ENCODE data around the gene MPEG1. TPM values are rescaled to one million over a fixed set of nuclear protein-coding genes. Genes with fewer than 3 reads are reported as not detected.

The MPEG1 gene
- total and polyA plus RNA-seq, 12 donors: 2.9 to 45.9 (median 5.9) TPM

DNA sequence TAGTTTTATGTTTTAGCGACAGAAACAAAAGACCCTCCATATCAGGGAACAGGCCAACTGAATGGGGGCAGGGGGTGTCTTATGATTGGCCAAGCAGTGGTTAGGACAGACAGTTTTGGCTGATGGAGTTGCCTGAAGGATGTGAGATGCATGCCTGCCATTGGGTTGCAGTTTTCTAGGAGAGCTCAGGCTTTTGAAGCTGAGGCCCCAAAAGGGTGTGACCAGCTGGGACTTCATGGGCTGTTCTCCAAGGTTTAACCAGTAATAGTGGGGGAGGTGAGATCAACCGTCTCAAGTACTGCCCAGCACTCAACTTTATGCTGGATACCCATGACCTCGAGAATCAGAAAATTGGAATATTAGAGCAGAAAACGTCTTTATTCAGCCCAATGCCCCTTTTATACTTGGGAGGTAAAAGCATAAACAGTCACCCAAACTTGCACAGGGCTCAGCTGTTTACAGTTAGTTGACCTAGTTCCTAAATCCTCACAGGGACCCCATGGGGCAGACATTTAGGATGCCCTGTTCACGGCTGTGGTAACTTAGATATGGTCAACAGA lies 27.3 kb downstream of the MPEG1 start:
- TF ChIP-seq, protein P1, sequence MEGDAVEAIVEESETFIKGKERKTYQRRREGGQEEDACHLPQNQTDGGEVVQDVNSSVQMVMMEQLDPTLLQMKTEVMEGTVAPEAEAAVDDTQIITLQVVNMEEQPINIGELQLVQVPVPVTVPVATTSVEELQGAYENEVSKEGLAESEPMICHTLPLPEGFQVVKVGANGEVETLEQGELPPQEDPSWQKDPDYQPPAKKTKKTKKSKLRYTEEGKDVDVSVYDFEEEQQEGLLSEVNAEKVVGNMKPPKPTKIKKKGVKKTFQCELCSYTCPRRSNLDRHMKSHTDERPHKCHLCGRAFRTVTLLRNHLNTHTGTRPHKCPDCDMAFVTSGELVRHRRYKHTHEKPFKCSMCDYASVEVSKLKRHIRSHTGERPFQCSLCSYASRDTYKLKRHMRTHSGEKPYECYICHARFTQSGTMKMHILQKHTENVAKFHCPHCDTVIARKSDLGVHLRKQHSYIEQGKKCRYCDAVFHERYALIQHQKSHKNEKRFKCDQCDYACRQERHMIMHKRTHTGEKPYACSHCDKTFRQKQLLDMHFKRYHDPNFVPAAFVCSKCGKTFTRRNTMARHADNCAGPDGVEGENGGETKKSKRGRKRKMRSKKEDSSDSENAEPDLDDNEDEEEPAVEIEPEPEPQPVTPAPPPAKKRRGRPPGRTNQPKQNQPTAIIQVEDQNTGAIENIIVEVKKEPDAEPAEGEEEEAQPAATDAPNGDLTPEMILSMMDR (IDR thresholded peaks at IDR 0.05): no peak
- peaks cover 0 to 50% (median 14%) of the 10 kb centered on the region in 9 donors for H3K4me1 ChIP-seq
- 67 to 70% methylated on average over 5 of the region's 5 CpGs for WGBS, 2 donors
- intact Hi-C loops (cut with DNase I): no loop called here
- DNase-seq (no peak), ATAC-seq (no peak)
- H3K36me3 ChIP-seq: peaks cover 0 to 29% (median 0%) of the 10 kb centered on the region in 9 donors
- H3K4me3 ChIP-seq: no peak overlapping the region
- H3K27me3 ChIP-seq: no peaks in the 10 kb centered on the region
- H3K9me3 ChIP-seq: no peaks in the 10 kb centered on the region
- peak overlapping the region in 3 of 10 donors; percentile 6 to 47 (median 16) for H3K27ac ChIP-seq

DNA sequence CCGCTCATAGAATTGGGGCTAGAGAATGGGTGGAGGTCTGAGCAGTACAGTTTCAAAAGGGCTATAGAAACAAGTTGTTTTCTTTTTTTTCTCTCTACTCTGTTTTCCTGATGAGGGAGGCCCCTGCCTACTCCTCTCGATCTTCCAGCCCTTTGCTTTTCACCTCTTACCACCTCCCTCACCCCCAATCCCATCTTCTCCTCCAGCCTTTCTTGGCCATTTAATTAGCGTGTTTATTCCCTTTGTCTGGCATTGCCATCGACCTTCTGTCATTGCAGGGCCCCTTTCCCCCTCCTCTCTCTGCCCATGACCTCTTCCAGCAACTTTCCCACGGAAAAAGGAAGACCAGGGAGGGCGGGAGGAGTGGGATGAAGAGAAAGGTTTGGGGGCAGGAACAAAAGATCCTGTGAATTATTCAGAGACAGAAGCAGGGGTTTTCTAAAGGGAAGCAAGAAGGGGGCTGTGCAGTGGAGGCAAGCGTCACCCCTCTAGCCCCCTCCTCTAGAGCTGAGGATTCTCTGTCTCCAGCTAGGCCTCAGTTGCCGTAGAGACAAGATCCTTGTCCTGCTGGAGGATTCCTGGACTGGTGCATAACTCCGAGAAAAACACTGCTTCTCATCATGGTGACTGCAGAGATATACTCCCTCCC lies 27.9 kb downstream of the MPEG1 start:
- intact Hi-C loops (cut with DNase I): no loop called here
- peaks cover 0 to 26% (median 0%) of the 10 kb centered on the region in 9 donors for H3K36me3 ChIP-seq
- WGBS, 2 donors: 61 to 68% methylated on average over 9 of the region's 9 CpGs
- TF ChIP-seq, protein P1 (IDR thresholded peaks at IDR 0.05): no peak
- peaks cover 0 to 3% (median 0%) of the 10 kb centered on the region in 11 donors for H3K9me3 ChIP-seq
- no peaks in the 10 kb centered on the region for H3K27me3 ChIP-seq
- H3K4me3 ChIP-seq: no peak overlapping the region
- peak overlapping the region in 1 of 10 donors; percentile 47 for H3K27ac ChIP-seq
- DNase-seq: no peak
- peaks cover 0 to 46% (median 8%) of the 10 kb centered on the region in 9 donors for H3K4me1 ChIP-seq
- no peak for ATAC-seq

DNA sequence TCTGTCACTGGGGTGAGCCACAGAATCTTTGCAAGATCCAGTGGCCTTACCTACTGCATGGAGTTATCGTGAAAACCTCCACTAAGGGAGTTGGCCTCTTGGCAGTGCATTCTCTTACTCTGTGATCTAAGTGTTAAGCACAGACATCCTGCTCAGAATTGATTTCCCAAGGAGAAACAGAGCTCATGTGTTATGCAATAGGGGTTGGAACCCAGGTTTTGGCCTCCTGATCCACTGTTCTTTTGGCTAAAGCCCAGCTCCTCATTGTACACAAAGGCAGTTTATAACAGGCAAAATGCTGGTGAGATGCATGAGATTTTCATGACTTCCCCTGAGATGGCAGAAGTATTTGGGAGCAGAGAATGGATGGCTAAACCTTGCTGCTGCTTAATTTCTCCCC lies 29.0 kb downstream of the MPEG1 start:
- Histone ChIP-seq H3K9me3 (peaks cover 0 to 14% (median 5%) of the 10 kb centered on the region in 11 donors), H3K27me3 (no peaks in the 10 kb centered on the region), H3K4me1 (peaks cover 0 to 36% (median 5%) of the 10 kb centered on the region in 9 donors), H3K36me3 (peaks cover 0 to 17% (median 0%) of the 10 kb centered on the region in 9 donors), H3K4me3 (no peak overlapping the region), H3K27ac (peak overlapping the region in 1 of 10 donors; percentile 7)
- no peak for DNase-seq
- intact Hi-C loops (cut with DNase I): no loop called here
- TF ChIP-seq, protein P1 (IDR thresholded peaks at IDR 0.05): no peak
- peak in 1 of 8 donors; percentile 38 for ATAC-seq
- WGBS, 2 donors: 63 to 64% methylated on average over 1 of the region's 1 CpG

DNA sequence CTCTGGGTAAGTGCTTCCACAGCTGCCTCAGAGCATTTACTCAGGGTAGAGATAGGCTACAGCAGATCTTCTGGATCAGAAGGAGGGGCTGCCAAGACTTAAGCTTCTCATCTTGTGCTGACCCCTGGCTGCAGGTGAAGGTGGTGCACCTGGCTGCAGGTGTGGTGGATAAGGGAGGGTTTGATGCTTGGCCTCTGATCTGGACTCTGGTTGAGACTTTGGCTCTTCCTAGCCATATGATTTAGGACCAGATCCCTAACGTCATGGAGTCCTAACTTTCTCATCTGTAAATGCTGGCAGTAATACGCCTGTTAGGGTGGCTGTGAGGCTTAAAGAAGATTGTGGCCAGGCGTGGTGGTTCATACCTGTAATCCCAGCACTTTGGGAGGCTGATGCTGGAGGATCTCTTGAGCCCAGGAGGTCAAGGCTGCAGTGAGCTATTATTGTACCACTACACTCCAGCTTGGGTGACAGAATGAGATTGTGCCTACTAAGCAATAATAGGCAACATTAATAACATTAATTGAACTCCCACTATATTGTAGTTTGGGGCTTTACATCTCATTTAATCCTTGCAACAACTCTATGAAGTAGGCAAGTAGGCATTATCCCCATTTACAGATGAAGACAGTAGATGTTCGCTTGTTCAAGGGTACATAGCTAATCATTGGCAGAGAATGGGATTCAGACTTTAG lies 30.1 kb downstream of the MPEG1 start:
- intact Hi-C loops (cut with DNase I): no loop called here
- TF ChIP-seq, protein P1 (IDR thresholded peaks at IDR 0.05): peak in 4 of 9 donors; percentile 6 to 17 (median 10)
- Histone ChIP-seq H3K9me3 (peaks cover 0 to 17% (median 5%) of the 10 kb centered on the region in 11 donors), H3K36me3 (peaks cover 0 to 17% (median 0%) of the 10 kb centered on the region in 9 donors), H3K4me1 (peaks cover 0 to 27% (median 5%) of the 10 kb centered on the region in 9 donors), H3K4me3 (no peak overlapping the region), H3K27ac (no peak overlapping the region), H3K27me3 (no peaks in the 10 kb centered on the region)
- no peak for ATAC-seq
- no peak for DNase-seq
- WGBS, 2 donors: 94 to 95% methylated on average over 4 of the region's 4 CpGs

All from heart right ventricle (tissue), 16 donors.